GM21515 (cell line): ENCODE data around the gene PTPN9.
"Not testable (repeated sequence)": the region's sequence is repeated elsewhere in the genome, so short reads cannot be mapped to it uniquely, and the experiment has no call there.

Source experiments
- ATAC-seq: cut with Tn5 transposase; IDR thresholded peaks from one replicate; pipeline ENCODE4 v1.9.1; 2021; ENCODE audit not compliant: unreplicated experiment

PTPN9 gene

GRCh38 chr15:75532413-75533250 is 46.5 kb downstream of the PTPN9 start:
- ATAC-seq = no peak

DNA sequence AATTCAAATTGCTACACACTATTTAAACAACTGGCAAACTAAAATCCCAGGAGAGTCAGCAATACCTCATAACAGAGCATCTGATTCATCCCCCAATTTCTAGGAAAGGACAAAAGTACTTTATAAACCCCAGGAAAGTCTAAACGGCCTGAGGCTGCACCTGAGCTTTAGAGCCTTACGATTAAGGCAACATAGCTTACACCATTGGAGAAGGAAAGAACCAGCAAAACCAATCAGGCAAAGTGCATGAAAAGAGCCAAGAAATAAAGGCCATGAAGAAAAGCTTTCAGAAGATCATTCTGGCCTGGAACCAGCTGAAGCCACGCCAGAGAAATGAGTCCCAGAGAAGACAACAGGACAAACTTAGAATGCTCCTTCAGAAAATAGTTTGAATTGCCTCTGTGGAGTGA is 48.1 kb downstream of the PTPN9 start:
- no peak for ATAC-seq

DNA sequence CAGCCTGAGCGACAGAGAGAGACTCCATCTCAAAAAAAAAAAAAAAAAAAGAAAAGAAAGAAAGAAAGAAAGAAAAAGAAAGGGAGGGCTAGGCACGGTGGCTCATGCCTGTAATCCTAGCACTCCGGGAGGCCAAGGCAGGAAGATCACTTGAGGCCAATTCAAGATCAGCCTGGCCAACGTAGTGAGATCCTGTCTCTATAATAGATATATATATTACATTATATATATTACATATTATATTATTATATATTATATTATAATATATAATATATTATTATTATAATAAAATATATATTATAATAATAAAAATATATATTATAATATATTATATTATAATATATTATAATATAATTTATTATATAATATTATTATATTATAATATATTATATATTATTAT is 48.9 kb downstream of the PTPN9 start:
- ATAC-seq = no peak

- ATAC-seq = not testable (repeated sequence)
Measured at GRCh38 chr15:75525756-75526155, 53.4 kb downstream of the PTPN9 start.

DNA sequence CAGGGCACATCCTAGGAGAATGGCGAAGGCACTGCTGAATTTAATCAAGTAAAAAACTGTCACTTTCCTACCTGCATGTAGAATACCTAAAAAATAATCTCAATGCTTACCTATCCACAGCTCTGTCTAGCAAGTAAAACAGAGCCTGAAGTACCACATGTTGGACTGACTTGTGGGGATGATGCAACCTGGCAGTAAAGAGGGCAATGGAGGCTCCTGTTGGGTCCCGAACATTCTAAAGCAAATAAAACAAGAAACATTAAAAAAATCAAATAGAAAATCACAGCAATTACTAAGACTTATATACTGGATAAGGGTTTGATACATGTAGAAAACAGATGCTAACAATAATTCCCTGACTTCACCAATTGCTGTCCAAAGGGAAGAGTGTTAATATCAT is 56.1 kb downstream of the PTPN9 start:
- no peak for ATAC-seq

DNA sequence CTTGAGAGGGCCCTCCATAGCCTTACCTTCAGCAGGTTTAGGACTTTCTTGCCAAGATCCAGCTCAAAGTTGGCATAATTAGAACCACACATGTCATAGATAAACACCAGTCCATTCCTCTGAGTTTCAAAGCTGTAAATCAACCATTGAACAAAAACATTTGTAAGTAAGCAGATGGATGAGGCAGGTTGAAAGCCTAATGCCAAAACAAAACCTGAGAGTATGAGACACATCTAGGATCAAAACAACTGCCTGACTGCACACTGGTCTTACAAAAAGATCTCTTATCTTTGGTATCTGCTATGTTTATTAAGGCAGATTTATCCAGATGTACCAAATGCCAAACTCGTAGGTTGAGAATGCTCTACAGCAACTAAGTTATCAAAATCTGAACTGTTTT is 61.9 kb downstream of the PTPN9 start:
- ATAC-seq = no peak

- no peak for ATAC-seq
Measured at GRCh38 chr15:75508840-75509532, 70.1 kb downstream of the PTPN9 start.

DNA sequence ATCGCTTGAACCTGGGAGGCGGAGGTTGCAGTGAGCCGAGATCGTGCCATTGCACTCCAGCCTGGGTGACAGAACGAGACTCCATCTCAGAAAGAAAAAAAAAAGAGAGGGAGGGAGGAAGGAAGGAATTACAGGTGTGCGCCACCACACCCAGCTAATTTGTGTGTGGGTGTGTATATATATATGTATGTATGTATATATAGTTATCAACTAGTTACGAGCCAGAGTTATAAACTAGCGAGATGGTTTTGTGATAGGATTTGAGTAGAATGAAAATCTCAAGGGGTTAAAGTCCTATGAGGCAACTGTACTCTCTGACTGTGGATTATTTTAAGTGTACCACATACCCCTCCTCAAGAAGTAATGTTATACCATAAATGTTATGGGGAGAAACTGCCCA is 76.8 kb downstream of the PTPN9 start:
- no peak for ATAC-seq

- ATAC-seq = no peak
Measured at GRCh38 chr15:75493732-75494131, 85.4 kb downstream of the PTPN9 start.

DNA sequence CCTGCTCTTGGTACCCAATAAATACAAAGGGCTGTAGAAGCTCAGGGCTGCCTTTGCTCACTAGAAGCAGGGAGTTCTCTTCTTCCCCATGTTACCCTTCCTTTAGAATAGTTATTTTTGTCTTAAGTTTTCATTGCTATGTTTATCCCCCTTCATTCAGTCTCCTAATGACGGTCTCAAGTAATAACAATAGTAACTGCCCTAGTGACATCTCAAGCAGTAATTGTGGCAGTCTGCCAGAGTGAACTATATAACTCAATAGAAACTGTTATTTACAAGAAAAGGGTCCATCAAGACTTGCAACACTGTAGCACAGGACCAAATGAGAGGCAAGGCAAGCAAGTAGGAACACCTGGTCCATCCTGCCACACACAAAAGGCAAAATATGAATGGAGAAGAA is 95.2 kb downstream of the PTPN9 start:
- ATAC-seq = no peak

DNA sequence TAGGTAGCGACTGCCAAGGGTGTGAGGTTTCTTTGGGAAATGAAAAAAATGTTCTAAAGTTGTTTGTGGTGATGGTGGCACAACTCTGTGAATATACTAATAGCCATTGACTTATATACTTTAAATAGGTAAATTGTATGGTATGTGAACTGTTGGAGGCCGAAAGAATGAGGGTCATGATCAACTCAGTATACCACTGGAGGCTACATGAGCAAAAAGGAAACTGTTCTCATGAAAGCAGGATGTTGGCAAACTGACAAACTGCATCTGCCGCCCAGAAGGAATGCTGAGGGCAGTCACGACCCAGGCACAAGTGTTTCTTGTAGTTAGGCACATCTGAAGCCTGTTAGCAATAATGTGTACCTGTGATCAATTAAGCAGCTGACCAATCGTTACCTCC is 95.6 kb downstream of the PTPN9 start:
- not testable (repeated sequence) for ATAC-seq

GRCh38 chr15:75483106-75483505 is 96.0 kb downstream of the PTPN9 start:
- ATAC-seq = no peak

GRCh38 chr15:75480463-75480862 is 98.7 kb downstream of the PTPN9 start:
- not testable (repeated sequence) for ATAC-seq

DNA sequence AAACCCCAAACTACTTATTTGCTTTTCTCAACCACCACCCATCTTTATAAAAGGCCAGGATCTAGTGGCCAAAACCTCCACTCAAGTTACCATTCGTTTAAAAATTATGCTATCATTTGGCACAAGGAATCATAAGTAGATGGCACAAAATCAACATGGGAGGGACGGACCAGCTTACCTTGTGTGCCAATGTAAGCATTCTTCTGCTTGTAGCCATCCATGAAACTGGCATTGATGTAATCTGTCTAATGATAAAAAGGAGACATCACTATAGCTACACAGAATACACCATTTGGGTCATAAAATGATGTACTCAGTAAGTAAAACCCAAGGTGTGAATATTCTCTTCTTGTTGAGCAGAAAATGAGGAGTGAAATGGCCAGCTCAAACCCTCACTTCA is 99.4 kb downstream of the PTPN9 start:
- ATAC-seq = no peak

- ATAC-seq = not testable (repeated sequence)
Measured at GRCh38 chr15:75477094-75477493, 102.0 kb downstream of the PTPN9 start.

GRCh38 chr15:75468913-75469598 is 110.1 kb downstream of the PTPN9 start:
- ATAC-seq = no peak

GRCh38 chr15:75460646-75461045 is 118.5 kb downstream of the PTPN9 start:
- no peak for ATAC-seq

- ATAC-seq = no peak
Measured at GRCh38 chr15:75459581-75459980, 119.5 kb downstream of the PTPN9 start.

DNA sequence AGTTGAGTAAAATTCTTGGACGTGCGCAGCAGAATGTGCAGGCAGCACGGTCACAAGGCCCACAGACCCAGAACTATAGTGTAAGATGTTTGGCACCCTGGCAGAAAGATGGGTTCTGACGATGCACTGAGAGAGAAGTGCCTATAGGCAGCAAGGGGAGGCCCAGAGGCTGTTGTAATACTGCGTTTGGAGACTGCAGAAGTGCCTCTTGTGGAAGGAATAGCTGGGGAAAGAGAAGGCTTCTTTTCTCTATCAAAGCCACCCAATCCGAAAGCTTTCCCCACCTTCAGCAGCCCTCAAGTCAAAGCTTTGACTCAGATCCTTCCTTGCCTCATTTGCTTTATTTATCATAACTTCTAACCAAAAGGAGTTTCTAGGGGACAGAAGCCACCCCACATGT is 122.4 kb downstream of the PTPN9 start:
- ATAC-seq = no peak

- no peak for ATAC-seq
Measured at GRCh38 chr15:75455982-75456531, 123.1 kb downstream of the PTPN9 start.

DNA sequence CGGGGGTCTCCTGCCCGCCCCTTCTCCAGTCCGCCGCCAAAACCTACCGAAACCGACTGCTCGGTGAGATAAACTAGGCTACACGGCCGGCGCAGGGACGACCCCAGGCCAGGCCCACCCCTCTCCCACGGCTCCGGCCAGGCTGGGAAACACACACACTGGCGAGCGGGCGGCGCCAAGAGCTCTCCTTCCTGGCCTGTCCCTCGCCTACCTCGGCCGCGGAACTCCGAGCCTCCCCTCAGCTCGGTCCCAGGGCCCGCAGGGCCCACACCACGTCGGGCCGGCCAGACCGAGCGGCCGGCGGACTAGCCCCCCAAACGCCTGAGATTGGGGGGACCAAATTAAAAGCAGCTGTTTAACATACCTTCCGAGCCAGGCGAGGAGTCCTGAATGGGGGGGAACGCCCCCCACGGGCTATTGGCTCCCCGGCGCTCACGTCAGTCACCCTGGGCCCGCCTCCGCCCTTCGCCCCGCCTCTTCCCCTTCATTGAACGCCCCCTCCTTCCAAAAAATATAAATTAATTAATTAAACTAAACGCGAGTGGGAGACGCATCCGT is 123.6 kb downstream of the PTPN9 start:
- no peak for ATAC-seq
